GM12873 (cell line): ENCODE data around the gene RAMP1.

Source experiments
- CTCF ChIP-seq: IDR thresholded peaks from 2 replicates; pipeline ENCODE4 v1.5.1; 2012; ENCODE audit warnings: low read depth, mild to moderate bottlenecking, moderate library complexity, low read length, control low read depth; ENCODE audit not compliant: insufficient read depth; ENCODE audit errors: missing control alignments

RAMP1 gene

DNA sequence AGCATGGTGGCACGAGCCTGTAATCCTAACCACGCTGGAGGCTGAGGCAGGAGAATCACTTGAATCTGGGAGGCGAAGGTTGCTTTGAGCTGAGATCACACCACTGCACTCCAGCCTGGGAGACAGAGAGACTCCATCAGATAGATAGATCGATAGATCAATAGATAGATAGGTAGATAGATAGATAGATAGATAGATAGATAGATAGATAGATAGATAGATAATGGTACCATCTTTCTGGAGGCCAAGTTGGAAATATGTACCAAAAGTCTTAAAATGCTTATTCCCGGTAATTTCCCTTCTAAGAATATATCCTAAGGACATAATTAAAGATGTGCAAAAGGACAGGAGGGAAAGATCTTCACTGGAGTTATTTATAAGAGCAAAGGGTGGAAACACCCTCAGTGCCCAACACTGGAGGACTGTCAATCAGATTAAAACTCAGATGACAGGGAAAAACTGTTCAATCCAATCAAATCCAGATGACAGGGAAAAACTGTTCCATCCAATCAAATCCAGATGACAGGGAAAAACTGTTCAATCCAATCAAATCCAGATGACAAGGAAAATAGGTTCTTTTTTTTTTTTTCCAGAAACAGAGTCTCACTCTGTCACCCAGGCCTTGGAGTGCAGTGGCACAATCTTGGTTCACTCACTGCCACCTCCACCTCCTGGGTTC, 58.4 kb downstream of the RAMP1 start:
- TF ChIP-seq CTCF = no peak

DNA sequence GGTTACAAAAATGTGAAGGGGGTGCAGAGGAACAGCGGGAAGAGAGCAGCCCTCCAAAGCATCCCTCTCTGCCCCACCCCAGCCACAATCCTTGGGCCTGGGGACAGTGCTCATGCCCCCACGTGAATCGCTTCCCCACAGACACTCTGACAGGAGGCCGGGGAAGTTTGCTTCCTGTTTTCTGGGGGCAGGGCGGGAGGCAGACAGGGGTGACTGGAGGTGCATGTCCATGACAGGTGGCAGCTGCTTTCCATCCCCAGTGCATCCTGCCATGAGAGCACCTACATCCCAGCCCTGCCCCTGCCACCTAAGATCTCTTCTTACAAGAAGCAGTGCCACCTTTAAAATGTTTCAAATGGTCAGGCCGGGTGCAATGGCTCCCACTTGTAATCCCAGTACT, 60.2 kb downstream of the RAMP1 start:
- no peak for TF ChIP-seq CTCF

DNA sequence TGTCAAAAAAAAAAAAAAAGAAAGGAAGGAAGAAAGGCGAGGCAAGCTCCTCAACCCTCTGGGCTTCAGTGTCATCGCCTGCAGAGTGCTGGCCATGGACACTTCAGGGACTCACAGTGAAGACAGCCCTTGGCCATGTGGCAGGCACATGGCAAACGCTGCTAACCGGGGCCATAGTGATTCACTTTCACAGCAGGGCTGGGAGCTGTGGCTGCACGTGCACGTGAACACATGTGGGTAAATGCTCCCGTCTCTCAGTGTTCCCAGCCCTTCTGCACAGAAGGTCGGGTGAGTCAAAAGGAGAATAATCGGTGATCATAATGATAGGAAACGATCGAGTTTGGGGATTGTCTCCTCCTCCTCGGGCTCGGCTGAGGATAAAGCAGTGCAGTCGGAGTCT, 61.2 kb downstream of the RAMP1 start:
- no peak for TF ChIP-seq CTCF

DNA sequence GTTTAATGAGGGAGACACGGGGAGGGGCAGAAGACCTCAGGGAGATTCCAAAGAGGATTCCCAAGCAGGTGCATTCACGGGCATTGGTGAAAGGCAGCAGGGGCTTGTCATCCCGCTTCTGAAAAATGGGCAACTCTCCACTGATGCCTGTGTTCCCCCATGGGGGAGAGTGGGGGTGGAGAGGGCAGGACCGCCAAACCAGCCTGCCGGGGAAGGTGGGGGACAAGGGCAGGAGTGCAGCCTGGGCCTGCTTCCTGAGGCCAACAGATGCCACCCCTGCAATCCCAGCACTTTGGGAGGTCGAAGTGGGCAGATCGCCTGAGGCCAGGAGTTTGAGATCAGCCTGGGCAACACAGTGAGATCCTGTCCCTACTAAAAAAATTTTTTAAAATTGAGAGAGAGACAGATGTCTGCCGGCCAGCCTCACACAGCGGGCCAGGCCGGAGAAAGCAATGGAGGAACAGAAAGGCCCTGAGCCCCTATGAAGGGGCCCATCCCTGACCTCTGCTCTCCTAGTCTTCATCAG, 62.6 kb downstream of the RAMP1 start:
- no peak for TF ChIP-seq CTCF

GRCh38 chr2:237922641-237923361, 63.4 kb downstream of the RAMP1 start:
- TF ChIP-seq CTCF = no peak

- TF ChIP-seq CTCF = peak; percentile 93
These were observed 64.2 kb downstream of the RAMP1 start for GRCh38 chr2:237923481-237924163.

- TF ChIP-seq CTCF = no peak
These were observed 64.7 kb downstream of the RAMP1 start for GRCh38 chr2:237924164-237924534.
